Mesodermal cell (in vitro differentiated cells): ENCODE measurements around the gene HNF4A.

Experiments
- H3K27ac ChIP-seq: 2 replicates; pipeline ENCODE4 v1.7.0; 2013; ENCODE audit warnings: mild to moderate bottlenecking, low read depth, low read length, moderate library complexity; ENCODE audit not compliant: severe bottlenecking
- H3K36me3 ChIP-seq: 2 replicates; pipeline ENCODE4 v1.7.1; 2013; ENCODE audit warnings: mild to moderate bottlenecking, low read length, moderate library complexity; ENCODE audit not compliant: control insufficient read depth, insufficient read depth
- H3K4me1 ChIP-seq: one replicate; pipeline ENCODE4 v1.7.1; 2013; ENCODE audit warnings: mild to moderate bottlenecking, low read length; ENCODE audit not compliant: insufficient read depth, control insufficient read depth, poor library complexity, severe bottlenecking
- H3K4me3 ChIP-seq: 2 replicates; pipeline ENCODE4 v1.7.0; 2013; ENCODE audit warnings: low read length, control low read depth, mild to moderate bottlenecking; ENCODE audit not compliant: insufficient read depth, poor library complexity, severe bottlenecking; ENCODE audit errors: extremely low read depth
- H3K9me3 ChIP-seq: 2 replicates; pipeline ENCODE4 v1.7.1; 2013; ENCODE audit warnings: mild to moderate bottlenecking, low read length, moderate library complexity; ENCODE audit not compliant: control insufficient read depth
- WGBS, 2 experiments: methylation state at CpG; one replicate each; pipeline ENCODE4 v1.1.5; 2013; ENCODE audit warnings: missing lambda C conversion rate in 2 of 2; ENCODE audit not compliant: insufficient coverage in 2 of 2; 5-methylcytosine and 5-hydroxymethylcytosine counted together

Gene HNF4A

GRCh38 chr20:44362466-44362940, 7.0 kb downstream of the HNF4A start:
- Histone ChIP-seq H3K27ac (no peak overlapping the region), H3K9me3 (no peaks in the 10 kb centered on the region), H3K4me1 (no peaks in the 10 kb centered on the region), H3K36me3 (no peaks in the 10 kb centered on the region), H3K4me3 (no peak overlapping the region)
- WGBS, 2 experiments: 100% methylated on average over 1 of the region's 4 CpGs; no CpG with 5 or more reads in 1 of the 2 experiments

GRCh38 chr20:44364068-44364467, 8.6 kb downstream of the HNF4A start:
- Histone ChIP-seq H3K36me3 (no peaks in the 10 kb centered on the region), H3K9me3 (no peaks in the 10 kb centered on the region), H3K4me3 (no peak overlapping the region), H3K4me1 (no peaks in the 10 kb centered on the region), H3K27ac (no peak overlapping the region)
- WGBS, 2 experiments: no CpG with 5 or more reads among the region's 4 CpGs

GRCh38 chr20:44364780-44365179, 9.3 kb downstream of the HNF4A start:
- Histone ChIP-seq H3K9me3 (no peaks in the 10 kb centered on the region), H3K4me1 (no peaks in the 10 kb centered on the region), H3K27ac (no peak overlapping the region), H3K4me3 (no peak overlapping the region), H3K36me3 (no peaks in the 10 kb centered on the region)
- WGBS, 2 experiments: 92% methylated on average over 2 of the region's 6 CpGs; no CpG with 5 or more reads in 1 of the 2 experiments

GRCh38 chr20:44367746-44368145, 12.2 kb downstream of the HNF4A start:
- H3K4me1 ChIP-seq: peaks cover 4% of the 10 kb centered on the region
- WGBS, 2 experiments: 97 to 100% methylated on average over 1 to 3 of the region's 6 CpGs
- no peak overlapping the region for H3K27ac ChIP-seq
- H3K36me3 ChIP-seq: no peaks in the 10 kb centered on the region
- no peaks in the 10 kb centered on the region for H3K9me3 ChIP-seq
- no peak overlapping the region for H3K4me3 ChIP-seq

GRCh38 chr20:44370639-44371218, 15.2 kb downstream of the HNF4A start:
- 69 to 78% methylated on average over 8 to 9 of the region's 9 CpGs for WGBS, 2 experiments
- Histone ChIP-seq H3K27ac (peak overlapping the region; percentile 71), H3K9me3 (no peaks in the 10 kb centered on the region), H3K4me3 (no peak overlapping the region), H3K36me3 (no peaks in the 10 kb centered on the region), H3K4me1 (peaks cover 4% of the 10 kb centered on the region)

- WGBS, 2 experiments: 89 to 100% methylated on average over 1 of the region's 2 CpGs
- Histone ChIP-seq H3K9me3 (no peaks in the 10 kb centered on the region), H3K27ac (no peak overlapping the region), H3K4me1 (no peaks in the 10 kb centered on the region), H3K36me3 (no peaks in the 10 kb centered on the region), H3K4me3 (no peak overlapping the region)
These were observed 27.1 kb downstream of the HNF4A start for GRCh38 chr20:44382641-44383040.

GRCh38 chr20:44384423-44385027, 29.0 kb downstream of the HNF4A start:
- H3K27ac ChIP-seq: no peak overlapping the region
- 9 to 14% methylated on average over 6 to 7 of the region's 9 CpGs for WGBS, 2 experiments
- H3K36me3 ChIP-seq: no peaks in the 10 kb centered on the region
- H3K4me3 ChIP-seq: no peak overlapping the region
- H3K4me1 ChIP-seq: no peaks in the 10 kb centered on the region
- no peaks in the 10 kb centered on the region for H3K9me3 ChIP-seq

- H3K4me3 ChIP-seq: no peak overlapping the region
- 12% methylated on average over 24 to 26 of the region's 29 CpGs for WGBS, 2 experiments
These were observed 33.0 kb downstream of the HNF4A start for GRCh38 chr20:44388466-44389023.

GRCh38 chr20:44389871-44390270, 34.4 kb downstream of the HNF4A start:
- H3K27ac ChIP-seq: no peak overlapping the region
- H3K36me3 ChIP-seq: no peaks in the 10 kb centered on the region
- WGBS, 2 experiments: 77% methylated on average over 4 to 6 of the region's 6 CpGs
- H3K9me3 ChIP-seq: no peaks in the 10 kb centered on the region
- H3K4me1 ChIP-seq: no peaks in the 10 kb centered on the region
- H3K4me3 ChIP-seq: no peak overlapping the region

More at GRCh38 chr20:44388466-44389023, 33.0 kb downstream of the HNF4A start:
- Histone ChIP-seq H3K4me1 (no peaks in the 10 kb centered on the region), H3K9me3 (no peaks in the 10 kb centered on the region), H3K36me3 (no peaks in the 10 kb centered on the region), H3K27ac (no peak overlapping the region)

- H3K4me3 ChIP-seq: no peak overlapping the region
- WGBS, 2 experiments: 83 to 92% methylated on average over 2 to 4 of the region's 5 CpGs
- no peaks in the 10 kb centered on the region for H3K4me1 ChIP-seq
- H3K36me3 ChIP-seq: no peaks in the 10 kb centered on the region
- H3K9me3 ChIP-seq: no peaks in the 10 kb centered on the region
- no peak overlapping the region for H3K27ac ChIP-seq
These were observed 34.8 kb downstream of the HNF4A start for GRCh38 chr20:44390280-44390679.
